Esophagus squamous epithelium (tissue), 4 donors: Measurements from ENCODE around the gene FOXP1.

Experiments used
- CTCF ChIP-seq, 6 experiments: fragments of 450-650 bp in 4 of 6; fragments of 200-600 bp in 2 of 6; sonication (generic) in 2 of 6; IDR thresholded peaks; one replicate each; pipeline ENCODE4 v1.5.1; 2016 to 2019; ENCODE audit warnings: antibody characterized with exemption in 6 of 6, mild to moderate bottlenecking in 4 of 6, moderate library complexity in 4 of 6
- POLR2A ChIP-seq, 4 donors: fragments of 450-650 bp; IDR thresholded peaks; one replicate each; pipeline ENCODE4 v1.6.1; 2017; ENCODE audit warnings: antibody characterized with exemption in 4 of 4, mild to moderate bottlenecking in 4 of 4, moderate library complexity in 3 of 4

DNA sequence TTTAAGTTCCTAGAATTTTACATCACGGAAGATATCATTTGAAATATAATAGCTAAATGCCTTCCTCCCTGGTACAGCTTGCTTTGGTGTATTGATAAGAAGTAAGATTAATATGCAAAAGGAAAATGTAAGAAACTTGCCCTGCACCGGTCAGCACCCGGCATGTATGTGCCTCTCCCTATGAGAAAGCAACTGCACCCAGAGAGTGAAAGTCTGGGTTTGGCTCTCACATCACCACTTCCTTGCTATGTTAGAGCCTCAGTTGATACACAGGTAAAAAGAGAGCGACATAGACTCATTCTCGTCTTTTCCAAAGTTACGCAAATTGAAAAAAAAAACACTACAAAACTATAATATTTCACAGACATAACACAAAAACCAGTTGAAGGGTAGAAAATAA is 96.7 kb downstream of the FOXP1 start:
- TF ChIP-seq POLR2A (IDR thresholded peaks at IDR 0.05) (no peak), CTCF (IDR thresholded peaks at IDR 0.05) (no peak)
